ENCODE data around the gene FLYWCH2. TPM values are rescaled to one million over a fixed set of nuclear protein-coding genes. Genes with fewer than 3 reads are reported as not detected.

Gene FLYWCH2
- total and polyA plus RNA-seq, 10 donors = 27.5 to 98.6 (median 49.0) TPM

GRCh38 chr16:2874912-2875362 lies 8.1 kb upstream of the FLYWCH2 start:
- no peaks in the 10 kb centered on the region for H3K36me3 ChIP-seq
- no peak overlapping the region for H3K4me3 ChIP-seq
- H3K27ac ChIP-seq = peak overlapping the region in 4 of 8 donors; percentile 15 to 50 (median 26)
- WGBS, 5 donors = 10 to 14% (median 12%) methylated on average over 25 of the region's 25 CpGs
- intact Hi-C loops (cut with DNase I; ENCODE audit: low total_unique reads) = loop anchor here (5.0 kb wide), 2 partner anchors 37 to 47 kb away; partner anchors contain the start of gene FLYWCH1
- peaks cover 0 to 28% (median 13%) of the 10 kb centered on the region in 6 donors for H3K4me1 ChIP-seq
- peaks cover 0 to 5% (median 2%) of the 10 kb centered on the region in 8 donors for H3K9me3 ChIP-seq
- peaks cover 0 to 5% (median 0%) of the 10 kb centered on the region in 7 donors for H3K27me3 ChIP-seq (replicated peaks in 1 of 7)
- peak; percentile 95 for DNase-seq
- peak; percentile 92 to 99 (median 96) for TF ChIP-seq CTCF (IDR thresholded peaks at IDR 0.05 in 8 of 11, conservative IDR thresholded peaks at IDR 0.05 in 3 of 11)
- no peak for TF ChIP-seq POLR2A (IDR thresholded peaks at IDR 0.05)
- TF ChIP-seq POLR2AphosphoS5 (IDR thresholded peaks at IDR 0.05) = peak; percentile 64 to 86 (median 81)

- Histone ChIP-seq H3K27ac (no peak overlapping the region), H3K4me1 (peaks cover 6 to 38% (median 15%) of the 10 kb centered on the region in 6 donors), H3K4me3 (no peak overlapping the region), H3K36me3 (no peaks in the 10 kb centered on the region), H3K27me3 (replicated peaks in 1 of 7) (peaks cover 0 to 5% (median 0%) of the 10 kb centered on the region in 7 donors), H3K9me3 (peaks cover 0 to 7% (median 2%) of the 10 kb centered on the region in 8 donors)
- intact Hi-C loops (cut with DNase I; ENCODE audit: low total_unique reads) = loop anchor here (5.0 kb wide), 1 partner anchor 32 kb away; the partner anchor contains the start of gene FLYWCH1
- WGBS, 5 donors = 88 to 94% (median 91%) methylated on average over 6 of the region's 6 CpGs
- peak; percentile 59 for DNase-seq
- TF ChIP-seq POLR2AphosphoS5 (IDR thresholded peaks at IDR 0.05) (no peak), CTCF (IDR thresholded peaks at IDR 0.05 in 8 of 11, conservative IDR thresholded peaks at IDR 0.05 in 3 of 11) (no peak), POLR2A (IDR thresholded peaks at IDR 0.05) (no peak)
Measured at GRCh38 chr16:2879854-2880508, 3.0 kb upstream of the FLYWCH2 start.

DNA sequence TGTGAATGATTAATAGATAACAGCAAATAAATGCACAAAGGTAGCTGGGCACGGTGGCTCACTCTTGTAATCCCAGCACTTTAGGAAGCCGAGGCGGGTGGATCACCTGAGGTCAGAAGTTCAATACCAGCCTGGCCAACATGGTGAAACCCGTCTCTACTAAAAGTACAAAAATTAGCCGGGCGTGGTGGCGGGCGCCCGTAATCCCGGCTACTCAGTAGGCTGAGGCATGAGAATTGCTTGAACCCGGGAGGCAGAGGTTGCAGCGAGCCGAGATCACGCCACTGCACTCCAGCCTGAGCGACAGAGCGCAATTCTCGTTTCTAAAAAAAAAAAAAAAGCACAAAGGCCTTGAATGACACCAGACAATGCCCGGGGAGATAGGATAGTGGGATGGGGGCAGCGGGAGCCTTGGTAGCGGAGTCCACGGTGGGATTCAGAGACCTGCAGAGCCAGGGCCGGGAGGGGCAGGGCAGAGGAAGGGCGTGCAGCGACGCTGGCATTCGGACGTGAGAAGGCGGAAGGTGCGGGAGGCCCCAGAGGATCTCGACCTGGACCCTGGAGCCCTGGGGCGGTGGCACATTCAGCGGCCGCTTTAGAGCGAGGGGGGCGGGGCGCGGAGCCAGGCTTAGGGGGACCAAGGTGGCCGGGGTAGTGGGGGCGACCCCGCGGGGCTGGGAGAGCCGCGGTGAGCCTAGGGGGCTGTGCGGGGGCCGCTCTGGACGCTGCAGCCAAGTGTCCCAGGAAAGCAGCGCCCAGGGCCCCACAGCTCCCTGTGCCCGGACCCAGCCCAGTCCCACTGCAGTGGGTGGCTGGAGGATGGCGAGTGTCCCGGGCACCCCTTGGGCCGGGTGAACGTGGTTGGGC lies 999 bp upstream of the FLYWCH2 start:
- Histone ChIP-seq H3K4me3 (peak overlapping the region; percentile 59 to 87 (median 75)), H3K9me3 (peaks cover 0 to 7% (median 2%) of the 10 kb centered on the region in 8 donors), H3K27me3 (replicated peaks in 1 of 7) (no peaks in the 10 kb centered on the region), H3K27ac (peak overlapping the region; percentile 84 to 96 (median 94)), H3K36me3 (no peaks in the 10 kb centered on the region), H3K4me1 (peaks cover 6 to 32% (median 15%) of the 10 kb centered on the region in 6 donors)
- 5 to 9% (median 5%) methylated on average over 34 to 52 of the region's 52 CpGs for WGBS, 5 donors
- intact Hi-C loops (cut with DNase I; ENCODE audit: low total_unique reads) = no loop called here
- no peak for TF ChIP-seq POLR2A (IDR thresholded peaks at IDR 0.05)
- TF ChIP-seq POLR2AphosphoS5 (IDR thresholded peaks at IDR 0.05) = peak in 1 of 3 donors; percentile 11
- no peak for TF ChIP-seq CTCF (IDR thresholded peaks at IDR 0.05 in 8 of 11, conservative IDR thresholded peaks at IDR 0.05 in 3 of 11)
- peak; percentile 92 for DNase-seq
